Mesendoderm (in vitro differentiated cells): ENCODE measurements around the gene PCSK5.
A peak's percentile ranks its signal among the peaks of the same experiment; 100 is the strongest.

Experiments
- DNase-seq: peaks from one replicate; pipeline ENCODE4 v3.0.0; 2013
- H2AK5ac ChIP-seq: 2 replicates; pipeline ENCODE4 v1.6.1; 2013; ENCODE audit warnings: low read length, inconsistent platforms
- H2BK120ac ChIP-seq: 2 replicates; pipeline ENCODE4 v1.6.1; 2013; ENCODE audit warnings: low read depth, mild to moderate bottlenecking, low read length, moderate library complexity, mixed read lengths
- H2BK15ac ChIP-seq: replicated peaks from 2 replicates; pipeline ENCODE4 v1.6.1; 2013; ENCODE audit warnings: low read depth, mild to moderate bottlenecking, moderate library complexity
- H2BK5ac ChIP-seq: 2 replicates; pipeline ENCODE4 v1.6.1; 2013; ENCODE audit warnings: low read length, inconsistent platforms
- H3K18ac ChIP-seq: 2 replicates; pipeline ENCODE4 v1.6.1; 2013; ENCODE audit warnings: mild to moderate bottlenecking, low read length, mixed read lengths
- H3K23ac ChIP-seq: one replicate; pipeline ENCODE4 v1.6.1; 2013; ENCODE audit warnings: low read length
- H3K27ac ChIP-seq: 2 replicates; pipeline ENCODE4 v1.5.1; 2013; ENCODE audit warnings: low read depth, mild to moderate bottlenecking, inconsistent platforms, low read length, moderate library complexity
- H3K27me3 ChIP-seq: 2 replicates; pipeline ENCODE4 v1.6.1; 2013; ENCODE audit warnings: low read length, control low read depth, mild to moderate bottlenecking, inconsistent platforms; ENCODE audit not compliant: insufficient read depth, poor library complexity
- H3K36me3 ChIP-seq: 2 replicates; pipeline ENCODE4 v1.6.1; 2013; ENCODE audit warnings: low read length, inconsistent platforms; ENCODE audit not compliant: control insufficient read depth, insufficient read depth
- H3K4ac ChIP-seq: one replicate; pipeline ENCODE4 v1.6.1; 2013; ENCODE audit warnings: low read depth, mild to moderate bottlenecking, low read length, moderate library complexity
- H3K4me1 ChIP-seq: 2 replicates; pipeline ENCODE4 v1.6.1; 2013; ENCODE audit warnings: low read depth, low read length, inconsistent platforms; ENCODE audit not compliant: control insufficient read depth
- H3K4me2 ChIP-seq: 2 replicates; pipeline ENCODE4 v1.6.1; 2013; ENCODE audit warnings: low read length
- H3K4me3 ChIP-seq: 2 replicates; pipeline ENCODE4 v1.5.1; 2013; ENCODE audit warnings: mild to moderate bottlenecking, low read length
- H3K56ac ChIP-seq: one replicate; pipeline ENCODE4 v1.6.1; 2013; ENCODE audit warnings: low read length
- H3K79me1 ChIP-seq: 2 replicates; pipeline ENCODE4 v1.6.1; 2013; ENCODE audit warnings: low read length, inconsistent platforms
- H3K79me2 ChIP-seq: 2 replicates; pipeline ENCODE4 v1.6.1; 2013; ENCODE audit warnings: mild to moderate bottlenecking, low read length; ENCODE audit not compliant: control insufficient read depth, insufficient read depth
- H3K9ac ChIP-seq: 2 replicates; pipeline ENCODE4 v1.6.1; 2013; ENCODE audit warnings: low read length, inconsistent platforms
- H4K5ac ChIP-seq: one replicate; pipeline ENCODE4 v1.6.1; 2013; ENCODE audit warnings: low read length
- H4K8ac ChIP-seq: one replicate; pipeline ENCODE4 v1.6.1; 2013; ENCODE audit warnings: low read depth, mild to moderate bottlenecking, control low read depth, low read length, moderate library complexity
- WGBS: extraction: QIAGEN DNeasy Blood & Tissue Kit; methylation state at CpG from one replicate; pipeline ENCODE4 v1.1.7; 2013; ENCODE audit warnings: low lambda C conversion rate, missing lambda C conversion rate; ENCODE audit not compliant: insufficient coverage; ENCODE audit errors: extremely low coverage; 5-methylcytosine and 5-hydroxymethylcytosine counted together

Gene PCSK5

GRCh38 chr9:75878488-75878860 lies 12.0 kb upstream of the PCSK5 start:
- Histone ChIP-seq H2AK5ac (no peak overlapping the region), H3K79me1 (no peaks in the 10 kb centered on the region), H3K27ac (no peak overlapping the region), H3K4me1 (no peaks in the 10 kb centered on the region), H4K8ac (no peak overlapping the region), H3K27me3 (no peaks in the 10 kb centered on the region), H3K23ac (no peak overlapping the region), H3K4ac (no peak overlapping the region), H3K9ac (no peak overlapping the region), H4K5ac (no peak overlapping the region), H2BK120ac (no peak overlapping the region), H3K4me3 (no peak overlapping the region), H3K56ac (no peak overlapping the region), H3K36me3 (no peaks in the 10 kb centered on the region), H2BK5ac (no peak overlapping the region), H3K18ac (no peak overlapping the region), H3K4me2 (no peak overlapping the region), H2BK15ac (no peak overlapping the region), H3K79me2 (no peaks in the 10 kb centered on the region)
- no peak for DNase-seq
- WGBS: no CpG with 5 or more reads among the region's 2 CpGs

GRCh38 chr9:75880618-75881017 lies 9.9 kb upstream of the PCSK5 start:
- Histone ChIP-seq H3K4me1 (no peaks in the 10 kb centered on the region), H2BK15ac (peak overlapping the region; percentile 74), H3K56ac (no peak overlapping the region), H3K23ac (no peak overlapping the region), H4K8ac (no peak overlapping the region), H3K27ac (no peak overlapping the region), H3K27me3 (no peaks in the 10 kb centered on the region), H3K9ac (no peak overlapping the region), H3K18ac (no peak overlapping the region), H4K5ac (no peak overlapping the region), H3K79me2 (no peaks in the 10 kb centered on the region), H2AK5ac (no peak overlapping the region), H3K4me3 (no peak overlapping the region), H3K36me3 (no peaks in the 10 kb centered on the region), H3K4me2 (no peak overlapping the region), H3K4ac (no peak overlapping the region), H2BK120ac (no peak overlapping the region), H3K79me1 (no peaks in the 10 kb centered on the region), H2BK5ac (no peak overlapping the region)
- DNase-seq: no peak
- no CpG with 5 or more reads among the region's 1 CpG for WGBS

- Histone ChIP-seq H3K79me2 (no peaks in the 10 kb centered on the region), H2BK15ac (no peak overlapping the region), H4K5ac (no peak overlapping the region), H3K9ac (no peak overlapping the region), H3K4ac (no peak overlapping the region), H2AK5ac (no peak overlapping the region), H3K79me1 (no peaks in the 10 kb centered on the region), H3K27me3 (no peaks in the 10 kb centered on the region), H3K23ac (no peak overlapping the region), H3K56ac (no peak overlapping the region), H2BK5ac (no peak overlapping the region), H3K4me2 (no peak overlapping the region), H3K36me3 (no peaks in the 10 kb centered on the region), H4K8ac (no peak overlapping the region), H3K18ac (no peak overlapping the region), H2BK120ac (no peak overlapping the region), H3K4me3 (no peak overlapping the region), H3K27ac (no peak overlapping the region), H3K4me1 (no peaks in the 10 kb centered on the region)
- no CpG with 5 or more reads among the region's 1 CpG for WGBS
- DNase-seq: no peak
Measured at GRCh38 chr9:75881761-75882160, 8.7 kb upstream of the PCSK5 start.

GRCh38 chr9:75885652-75886051 lies 4.8 kb upstream of the PCSK5 start:
- no peak overlapping the region for H3K18ac ChIP-seq
- no peak overlapping the region for H3K56ac ChIP-seq
- no peak overlapping the region for H4K5ac ChIP-seq
- H3K4ac ChIP-seq: no peak overlapping the region
- H3K27me3 ChIP-seq: no peaks in the 10 kb centered on the region
- no CpG with 5 or more reads among the region's 5 CpGs for WGBS
- no peak for DNase-seq
- no peak overlapping the region for H4K8ac ChIP-seq
- H2BK5ac ChIP-seq: no peak overlapping the region
- H3K4me1 ChIP-seq: no peaks in the 10 kb centered on the region
- no peak overlapping the region for H3K9ac ChIP-seq
- H3K36me3 ChIP-seq: no peaks in the 10 kb centered on the region
- H3K4me2 ChIP-seq: no peak overlapping the region
- H2AK5ac ChIP-seq: no peak overlapping the region
- H2BK120ac ChIP-seq: no peak overlapping the region
- H3K79me2 ChIP-seq: no peaks in the 10 kb centered on the region
- H3K79me1 ChIP-seq: no peaks in the 10 kb centered on the region
- no peak overlapping the region for H3K27ac ChIP-seq
- H2BK15ac ChIP-seq: no peak overlapping the region
- H3K4me3 ChIP-seq: no peak overlapping the region
- no peak overlapping the region for H3K23ac ChIP-seq

- Histone ChIP-seq H3K56ac (peak overlapping the region; percentile 79), H3K36me3 (no peaks in the 10 kb centered on the region), H3K79me1 (no peaks in the 10 kb centered on the region), H2BK15ac (peak overlapping the region; percentile 59), H3K9ac (peak overlapping the region; percentile 59), H3K4me3 (peak overlapping the region; percentile 43), H2AK5ac (no peak overlapping the region), H2BK5ac (no peak overlapping the region), H4K5ac (no peak overlapping the region), H4K8ac (no peak overlapping the region), H3K4ac (no peak overlapping the region), H2BK120ac (no peak overlapping the region), H3K27me3 (no peaks in the 10 kb centered on the region), H3K4me2 (peak overlapping the region; percentile 63), H3K4me1 (peaks cover 2% of the 10 kb centered on the region), H3K27ac (no peak overlapping the region), H3K79me2 (peaks cover 2% of the 10 kb centered on the region), H3K23ac (no peak overlapping the region), H3K18ac (peak overlapping the region; percentile 20)
- no CpG with 5 or more reads among the region's 7 CpGs for WGBS
- DNase-seq: no peak
Measured at GRCh38 chr9:75889577-75889976, 896 bp upstream of the PCSK5 start.

GRCh38 chr9:75889977-75890471 lies 449 bp upstream of the PCSK5 start:
- Histone ChIP-seq H3K27ac (no peak overlapping the region), H3K4me3 (peak overlapping the region; percentile 43)
- no CpG with 5 or more reads among the region's 24 CpGs for WGBS

More at GRCh38 chr9:75889977-75890471, 449 bp upstream of the PCSK5 start:
- H3K79me2 ChIP-seq: peaks cover 2% of the 10 kb centered on the region
- no peaks in the 10 kb centered on the region for H3K79me1 ChIP-seq
- no peak overlapping the region for H2BK5ac ChIP-seq
- no peak overlapping the region for H2BK120ac ChIP-seq
- no peak overlapping the region for H2AK5ac ChIP-seq
- peak overlapping the region; percentile 59 for H2BK15ac ChIP-seq
- peaks cover 2% of the 10 kb centered on the region for H3K4me1 ChIP-seq
- peak overlapping the region; percentile 39 for H3K4ac ChIP-seq
- H3K23ac ChIP-seq: no peak overlapping the region
- peak overlapping the region; percentile 59 for H3K9ac ChIP-seq
- no peaks in the 10 kb centered on the region for H3K36me3 ChIP-seq
- DNase-seq: no peak
- no peaks in the 10 kb centered on the region for H3K27me3 ChIP-seq
- H4K5ac ChIP-seq: no peak overlapping the region
- no peak overlapping the region for H4K8ac ChIP-seq
- peak overlapping the region; percentile 79 for H3K56ac ChIP-seq
- peak overlapping the region; percentile 63 for H3K4me2 ChIP-seq
- H3K18ac ChIP-seq: peak overlapping the region; percentile 20
